ENCODE data around the gene PPARD.

Gene PPARD

DNA sequence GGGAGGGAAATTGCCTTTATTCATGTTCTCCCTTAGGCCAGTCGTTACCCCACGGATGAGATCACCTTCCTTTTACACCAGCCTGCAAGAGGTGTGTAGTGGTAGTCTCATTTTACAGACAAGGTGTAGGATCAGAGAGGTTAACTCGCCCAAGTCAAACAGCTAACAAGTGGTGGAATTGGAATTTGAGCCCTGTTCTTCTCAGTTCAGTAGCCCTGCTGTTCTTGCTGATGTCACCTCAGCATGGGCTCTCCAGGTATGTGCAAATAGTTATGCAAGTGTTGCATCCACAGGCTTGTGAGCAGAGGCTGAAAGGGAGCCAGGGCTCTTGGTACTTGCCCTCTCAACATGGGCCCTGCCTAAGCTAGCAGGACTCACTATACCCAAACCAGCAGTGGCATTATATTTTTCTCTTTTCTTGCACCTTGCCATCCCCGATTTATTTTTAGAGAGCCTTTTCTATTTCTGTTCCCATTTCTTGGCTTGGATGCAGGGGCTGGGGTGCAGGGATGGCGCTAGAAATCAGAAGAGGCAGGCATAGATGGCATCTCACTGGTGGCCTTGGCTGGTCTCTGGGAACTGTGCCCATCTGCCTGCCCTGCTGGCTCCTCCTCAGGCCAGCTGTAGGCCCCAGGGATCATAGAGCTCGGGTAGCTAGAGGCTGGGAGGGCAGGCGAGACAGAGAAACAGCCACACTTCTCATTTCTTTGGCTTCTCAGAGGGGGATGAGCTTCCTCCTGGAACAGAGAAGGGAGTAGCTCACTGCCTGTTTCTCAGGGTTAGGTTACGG is 18.2 kb downstream of the PPARD start:
- peak overlapping the region; percentile 9 for H3K23ac ChIP-seq (ENCODE audit: low read length)
- no peak overlapping the region for H3K4me3 ChIP-seq (ENCODE audit: low read length)
- no peak overlapping the region for H3K4me2 ChIP-seq (ENCODE audit: low read length)
- no peak overlapping the region for H2BK120ac ChIP-seq (ENCODE audit: low read depth, low read length)
- peaks cover 2% of the 10 kb centered on the region for H3K79me1 ChIP-seq (ENCODE audit: low read length)
- H4K8ac ChIP-seq (ENCODE audit: low read depth, low read length) = no peak overlapping the region
- WGBS (ENCODE audit: extremely low coverage, insufficient coverage, low lambda C conversion rate) = no CpG with 5 or more reads among the region's 8 CpGs
- H2BK5ac ChIP-seq (ENCODE audit: low read length) = no peak overlapping the region
- peaks cover 15% of the 10 kb centered on the region for H3K4me1 ChIP-seq (ENCODE audit: control insufficient read depth, low read depth, low read length)
- no peaks in the 10 kb centered on the region for H3K27me3 ChIP-seq (ENCODE audit: insufficient read depth, low read length, poor library complexity)
- no peak overlapping the region for H3K18ac ChIP-seq (ENCODE audit: low read length)
- no peak overlapping the region for H4K5ac ChIP-seq (ENCODE audit: low read length)
- no peaks in the 10 kb centered on the region for H3K79me2 ChIP-seq (ENCODE audit: control insufficient read depth, insufficient read depth, low read length)
- H3K4ac ChIP-seq (ENCODE audit: low read depth, low read length) = no peak overlapping the region
- no peak overlapping the region for H3K9ac ChIP-seq (ENCODE audit: low read length)
- no peak overlapping the region for H2AK5ac ChIP-seq (ENCODE audit: low read length)
- peaks cover 1% of the 10 kb centered on the region for H3K36me3 ChIP-seq (ENCODE audit: control insufficient read depth, insufficient read depth, low read length)
- DNase-seq = peak; percentile 90
- peak overlapping the region; percentile 25 for H3K27ac ChIP-seq (ENCODE audit: low read depth, low read length)
- no peak overlapping the region for H2BK15ac ChIP-seq (replicated peaks; ENCODE audit: low read depth)
- H3K56ac ChIP-seq (ENCODE audit: low read length) = peak overlapping the region; percentile 50

DNA sequence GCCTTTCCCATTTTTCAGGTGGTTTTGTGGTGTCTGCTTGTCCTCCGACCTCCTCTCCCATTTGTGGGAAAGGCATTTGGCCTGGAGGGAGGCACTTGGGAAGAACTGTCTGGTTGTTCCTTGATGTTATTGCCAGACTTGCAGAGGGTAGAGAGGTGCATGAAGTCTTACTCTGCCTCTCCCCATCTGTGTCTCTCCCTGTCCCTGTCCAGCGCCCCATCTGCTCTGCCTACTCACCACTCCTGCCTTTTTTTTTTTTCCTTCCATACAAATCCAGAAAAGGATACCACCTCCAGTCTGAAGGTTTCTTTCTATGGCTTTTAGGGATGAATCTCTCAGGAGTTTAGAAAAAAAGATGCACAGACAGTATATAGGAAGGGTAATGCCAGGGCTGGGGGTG is 19.8 kb downstream of the PPARD start:
- no peak overlapping the region for H4K5ac ChIP-seq (ENCODE audit: low read length)
- no peak overlapping the region for H2BK5ac ChIP-seq (ENCODE audit: low read length)
- H3K79me2 ChIP-seq (ENCODE audit: control insufficient read depth, insufficient read depth, low read length) = no peaks in the 10 kb centered on the region
- H3K36me3 ChIP-seq (ENCODE audit: control insufficient read depth, insufficient read depth, low read length) = no peaks in the 10 kb centered on the region
- no peak overlapping the region for H4K8ac ChIP-seq (ENCODE audit: low read depth, low read length)
- no peak overlapping the region for H2BK120ac ChIP-seq (ENCODE audit: low read depth, low read length)
- no peak overlapping the region for H3K27ac ChIP-seq (ENCODE audit: low read depth, low read length)
- H3K79me1 ChIP-seq (ENCODE audit: low read length) = peaks cover 4% of the 10 kb centered on the region
- H3K18ac ChIP-seq (ENCODE audit: low read length) = no peak overlapping the region
- no peak overlapping the region for H3K23ac ChIP-seq (ENCODE audit: low read length)
- no peak for DNase-seq
- H3K56ac ChIP-seq (ENCODE audit: low read length) = peak overlapping the region; percentile 17
- no peaks in the 10 kb centered on the region for H3K27me3 ChIP-seq (ENCODE audit: insufficient read depth, low read length, poor library complexity)
- no peak overlapping the region for H3K9ac ChIP-seq (ENCODE audit: low read length)
- no peak overlapping the region for H3K4me3 ChIP-seq (ENCODE audit: low read length)
- no peak overlapping the region for H2AK5ac ChIP-seq (ENCODE audit: low read length)
- H3K4me2 ChIP-seq (ENCODE audit: low read length) = no peak overlapping the region
- no peak overlapping the region for H3K4ac ChIP-seq (ENCODE audit: low read depth, low read length)
- no peak overlapping the region for H2BK15ac ChIP-seq (replicated peaks; ENCODE audit: low read depth)
- WGBS (ENCODE audit: extremely low coverage, insufficient coverage, low lambda C conversion rate) = no CpG with 5 or more reads among the region's 2 CpGs
- H3K4me1 ChIP-seq (ENCODE audit: control insufficient read depth, low read depth, low read length) = peaks cover 15% of the 10 kb centered on the region

DNA sequence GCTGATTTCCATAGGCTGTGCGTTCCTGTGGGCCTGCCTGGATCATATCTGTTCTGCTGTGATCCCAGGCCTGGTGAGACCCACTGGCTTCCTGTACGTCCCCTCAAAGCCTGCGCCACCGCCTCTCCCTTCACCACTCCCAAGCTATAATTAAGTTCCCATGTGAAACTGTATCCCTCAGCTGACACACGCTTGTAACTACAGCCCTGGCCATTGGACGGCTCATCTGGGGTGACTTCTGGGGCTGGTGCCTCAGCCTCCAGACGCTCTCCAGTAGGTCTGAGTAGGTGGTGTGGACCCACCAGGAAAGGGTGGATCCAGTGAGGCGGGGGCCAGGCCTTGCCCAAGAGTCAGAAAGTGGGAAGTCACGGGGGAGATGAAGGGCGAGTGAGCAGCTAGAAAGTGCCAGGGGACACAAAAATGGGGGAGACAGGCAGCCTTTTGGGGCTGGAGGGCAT is 21.0 kb downstream of the PPARD start:
- Histone ChIP-seq H3K18ac (ENCODE audit: low read length) (no peak overlapping the region), H3K79me2 (ENCODE audit: control insufficient read depth, insufficient read depth, low read length) (no peaks in the 10 kb centered on the region), H3K4me1 (ENCODE audit: control insufficient read depth, low read depth, low read length) (peaks cover 15% of the 10 kb centered on the region), H2BK15ac (replicated peaks; ENCODE audit: low read depth) (no peak overlapping the region), H4K5ac (ENCODE audit: low read length) (no peak overlapping the region), H3K36me3 (ENCODE audit: control insufficient read depth, insufficient read depth, low read length) (no peaks in the 10 kb centered on the region), H3K4me3 (ENCODE audit: low read length) (no peak overlapping the region), H4K8ac (ENCODE audit: low read depth, low read length) (no peak overlapping the region), H2BK120ac (ENCODE audit: low read depth, low read length) (no peak overlapping the region), H3K9ac (ENCODE audit: low read length) (peak overlapping the region; percentile 5), H3K56ac (ENCODE audit: low read length) (peak overlapping the region; percentile 43), H3K4me2 (ENCODE audit: low read length) (no peak overlapping the region), H2AK5ac (ENCODE audit: low read length) (no peak overlapping the region), H3K79me1 (ENCODE audit: low read length) (peaks cover 4% of the 10 kb centered on the region), H3K27ac (ENCODE audit: low read depth, low read length) (peak overlapping the region; percentile 20), H2BK5ac (ENCODE audit: low read length) (no peak overlapping the region), H3K23ac (ENCODE audit: low read length) (peak overlapping the region; percentile 37), H3K4ac (ENCODE audit: low read depth, low read length) (no peak overlapping the region), H3K27me3 (ENCODE audit: insufficient read depth, low read length, poor library complexity) (no peaks in the 10 kb centered on the region)
- WGBS (ENCODE audit: extremely low coverage, insufficient coverage, low lambda C conversion rate) = no CpG with 5 or more reads among the region's 10 CpGs
- DNase-seq = peak; percentile 44

DNA sequence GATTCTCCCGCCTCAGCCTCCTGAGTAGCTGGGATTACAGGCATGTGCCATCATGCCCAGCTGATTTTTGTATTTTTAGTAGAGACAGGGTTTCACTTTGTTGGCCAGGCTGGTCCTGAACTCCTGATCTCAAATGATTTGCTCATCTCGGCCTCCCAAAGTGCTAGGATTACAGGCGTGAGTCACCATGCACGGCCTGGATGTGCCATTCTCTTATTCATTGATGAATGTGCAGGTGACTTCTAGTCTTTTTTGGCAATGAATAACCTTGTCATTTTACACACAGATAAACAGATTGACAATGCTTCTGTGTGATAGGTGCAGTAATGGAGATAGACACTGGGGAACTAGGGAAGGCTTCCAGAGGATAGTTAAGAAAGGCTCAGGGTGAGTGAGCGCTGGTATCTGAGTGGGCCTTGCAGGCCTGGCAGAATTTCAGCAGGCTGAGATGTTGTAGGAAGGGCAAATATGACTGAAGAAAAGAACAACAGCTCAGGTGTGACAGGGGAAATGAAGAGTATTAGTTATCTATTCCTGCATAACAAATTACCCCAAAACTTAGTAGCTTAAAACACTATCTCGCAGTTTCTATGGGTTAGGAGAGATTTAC is 23.3 kb downstream of the PPARD start:
- H3K4ac ChIP-seq (ENCODE audit: low read depth, low read length) = no peak overlapping the region
- H3K36me3 ChIP-seq (ENCODE audit: control insufficient read depth, insufficient read depth, low read length) = no peaks in the 10 kb centered on the region
- H3K79me1 ChIP-seq (ENCODE audit: low read length) = peaks cover 4% of the 10 kb centered on the region
- H3K56ac ChIP-seq (ENCODE audit: low read length) = no peak overlapping the region
- H4K8ac ChIP-seq (ENCODE audit: low read depth, low read length) = no peak overlapping the region
- no peak overlapping the region for H3K18ac ChIP-seq (ENCODE audit: low read length)
- no peak overlapping the region for H2BK15ac ChIP-seq (replicated peaks; ENCODE audit: low read depth)
- H2BK120ac ChIP-seq (ENCODE audit: low read depth, low read length) = no peak overlapping the region
- no peaks in the 10 kb centered on the region for H3K27me3 ChIP-seq (ENCODE audit: insufficient read depth, low read length, poor library complexity)
- no peak overlapping the region for H3K23ac ChIP-seq (ENCODE audit: low read length)
- H3K79me2 ChIP-seq (ENCODE audit: control insufficient read depth, insufficient read depth, low read length) = no peaks in the 10 kb centered on the region
- H2BK5ac ChIP-seq (ENCODE audit: low read length) = no peak overlapping the region
- H3K9ac ChIP-seq (ENCODE audit: low read length) = no peak overlapping the region
- no peak overlapping the region for H3K4me3 ChIP-seq (ENCODE audit: low read length)
- no peak for DNase-seq
- H3K4me1 ChIP-seq (ENCODE audit: control insufficient read depth, low read depth, low read length) = peaks cover 4% of the 10 kb centered on the region
- no peak overlapping the region for H3K27ac ChIP-seq (ENCODE audit: low read depth, low read length)
- no peak overlapping the region for H4K5ac ChIP-seq (ENCODE audit: low read length)
- H3K4me2 ChIP-seq (ENCODE audit: low read length) = no peak overlapping the region
- no peak overlapping the region for H2AK5ac ChIP-seq (ENCODE audit: low read length)
- WGBS (ENCODE audit: extremely low coverage, insufficient coverage, low lambda C conversion rate) = no CpG with 5 or more reads among the region's 6 CpGs

DNA sequence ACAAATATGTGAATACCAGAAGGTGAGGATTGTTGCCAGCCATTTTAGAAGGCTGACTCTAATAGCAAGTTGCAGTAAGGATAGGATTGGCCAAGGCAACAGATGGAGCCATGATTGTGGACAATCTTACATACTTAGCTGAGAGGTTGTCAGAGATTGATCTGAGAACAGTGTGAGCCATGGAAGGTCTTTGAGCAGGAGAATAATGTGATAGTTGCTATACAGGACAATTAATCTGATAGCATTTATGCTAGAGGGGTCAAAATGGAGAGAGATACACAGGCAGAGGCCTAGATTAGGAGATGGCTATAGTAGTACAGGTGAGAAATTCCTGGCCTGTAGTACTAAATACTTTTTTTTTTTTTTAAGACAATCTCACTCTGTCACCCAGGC is 23.8 kb downstream of the PPARD start:
- Histone ChIP-seq H3K56ac (ENCODE audit: low read length) (no peak overlapping the region), H3K79me2 (ENCODE audit: control insufficient read depth, insufficient read depth, low read length) (no peaks in the 10 kb centered on the region), H3K79me1 (ENCODE audit: low read length) (peaks cover 4% of the 10 kb centered on the region), H2BK5ac (ENCODE audit: low read length) (no peak overlapping the region), H3K23ac (ENCODE audit: low read length) (no peak overlapping the region), H2AK5ac (ENCODE audit: low read length) (no peak overlapping the region), H2BK15ac (replicated peaks; ENCODE audit: low read depth) (no peak overlapping the region), H3K4me3 (ENCODE audit: low read length) (no peak overlapping the region), H3K9ac (ENCODE audit: low read length) (no peak overlapping the region), H4K5ac (ENCODE audit: low read length) (no peak overlapping the region), H3K27me3 (ENCODE audit: insufficient read depth, low read length, poor library complexity) (no peaks in the 10 kb centered on the region), H3K4me2 (ENCODE audit: low read length) (no peak overlapping the region), H3K4me1 (ENCODE audit: control insufficient read depth, low read depth, low read length) (peaks cover 3% of the 10 kb centered on the region), H2BK120ac (ENCODE audit: low read depth, low read length) (no peak overlapping the region), H3K36me3 (ENCODE audit: control insufficient read depth, insufficient read depth, low read length) (no peaks in the 10 kb centered on the region), H3K4ac (ENCODE audit: low read depth, low read length) (no peak overlapping the region), H3K27ac (ENCODE audit: low read depth, low read length) (no peak overlapping the region), H4K8ac (ENCODE audit: low read depth, low read length) (no peak overlapping the region), H3K18ac (ENCODE audit: low read length) (no peak overlapping the region)
- DNase-seq = no peak
